ENCODE data around the gene S100B.

DNA sequence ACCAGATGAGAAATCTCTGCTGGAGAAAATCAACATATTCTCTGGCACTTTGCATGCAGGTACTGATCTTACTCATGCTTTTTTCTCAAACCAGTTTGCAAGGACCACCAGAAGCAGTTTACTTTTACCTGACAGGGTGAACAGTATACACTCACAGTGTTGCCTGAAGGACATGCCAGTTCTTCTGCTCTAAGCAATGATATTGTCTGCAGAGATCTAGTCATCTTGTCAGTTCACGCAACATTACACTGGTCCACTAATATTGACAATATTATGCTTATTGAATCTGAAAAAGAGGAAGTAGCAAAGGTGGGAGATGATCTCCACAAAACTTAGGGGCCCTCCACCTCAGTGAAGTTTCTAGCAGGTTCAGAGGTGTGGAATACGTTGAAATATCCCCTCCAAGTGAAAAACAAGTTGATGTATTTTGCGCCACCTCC is 3.8 kb upstream of the S100B start:
- no peak for TF ChIP-seq POLR2A (IDR thresholded peaks at IDR 0.05)
- TF ChIP-seq, protein P1, sequence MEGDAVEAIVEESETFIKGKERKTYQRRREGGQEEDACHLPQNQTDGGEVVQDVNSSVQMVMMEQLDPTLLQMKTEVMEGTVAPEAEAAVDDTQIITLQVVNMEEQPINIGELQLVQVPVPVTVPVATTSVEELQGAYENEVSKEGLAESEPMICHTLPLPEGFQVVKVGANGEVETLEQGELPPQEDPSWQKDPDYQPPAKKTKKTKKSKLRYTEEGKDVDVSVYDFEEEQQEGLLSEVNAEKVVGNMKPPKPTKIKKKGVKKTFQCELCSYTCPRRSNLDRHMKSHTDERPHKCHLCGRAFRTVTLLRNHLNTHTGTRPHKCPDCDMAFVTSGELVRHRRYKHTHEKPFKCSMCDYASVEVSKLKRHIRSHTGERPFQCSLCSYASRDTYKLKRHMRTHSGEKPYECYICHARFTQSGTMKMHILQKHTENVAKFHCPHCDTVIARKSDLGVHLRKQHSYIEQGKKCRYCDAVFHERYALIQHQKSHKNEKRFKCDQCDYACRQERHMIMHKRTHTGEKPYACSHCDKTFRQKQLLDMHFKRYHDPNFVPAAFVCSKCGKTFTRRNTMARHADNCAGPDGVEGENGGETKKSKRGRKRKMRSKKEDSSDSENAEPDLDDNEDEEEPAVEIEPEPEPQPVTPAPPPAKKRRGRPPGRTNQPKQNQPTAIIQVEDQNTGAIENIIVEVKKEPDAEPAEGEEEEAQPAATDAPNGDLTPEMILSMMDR (IDR thresholded peaks at IDR 0.05) = no peak

Measured in stomach (tissue), 4 donors.